A549 (cell line): Measurements from ENCODE around the gene HPCAL1.

Source experiments
- CTCF ChIP-seq: fragments of >200 bp; sonication (Bioruptor Twin); formaldehyde crosslinking; IDR thresholded peaks from 3 replicates; pipeline ENCODE4 v1.5.1; 2016
- POLR2A ChIP-seq: IDR thresholded peaks from 2 replicates; pipeline ENCODE4 v1.6.1; 2012; ENCODE audit warnings: mild to moderate bottlenecking, low read length
- ZFP36 ChIP-seq: fragments of 450-650 bp; IDR thresholded peaks from 2 replicates; pipeline ENCODE4 v1.6.1; 2014; ENCODE audit warnings: borderline replicate concordance; ENCODE audit not compliant: partially characterized antibody
- ZNF302 ChIP-seq: fragments of 250-450 bp; sonication (Bioruptor Pico); IDR thresholded peaks from 2 replicates; pipeline ENCODE4 v1.9.0; 2021; ENCODE audit warnings: inconsistent platforms, mild to moderate bottlenecking, moderate library complexity

GRCh38 chr2:10264506-10265328 lies 38.0 kb upstream of the HPCAL1 start:
- TF ChIP-seq ZNF302 (CRISPR knock-in tag) = no peak
- no peak for TF ChIP-seq CTCF
- no peak for TF ChIP-seq POLR2A
- no peak for TF ChIP-seq ZFP36
